ENCODE data around the gene TCF12.

Gene TCF12

DNA sequence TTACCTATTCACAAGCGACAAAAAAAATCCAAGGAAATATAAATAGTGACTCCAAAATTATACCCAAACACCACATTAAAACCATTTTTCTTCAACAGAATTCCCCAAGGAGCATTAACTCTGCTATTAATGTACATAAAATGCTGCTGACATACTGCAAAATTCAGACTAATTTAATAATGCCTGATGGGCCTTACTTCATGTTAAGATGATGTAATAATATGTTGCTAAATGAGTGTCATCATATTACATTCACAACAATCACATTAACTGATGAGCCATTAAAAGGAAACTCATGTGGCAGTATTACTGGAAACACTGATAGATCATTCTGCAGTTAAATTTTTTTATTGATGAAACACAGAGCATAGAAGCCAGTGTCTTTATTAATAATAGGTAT, 253.0 kb downstream of the TCF12 start:
- H2AK5ac ChIP-seq (ENCODE audit: low read depth, low read length), result no peak overlapping the region
- no peaks in the 10 kb centered on the region for H3K9me3 ChIP-seq (replicated peaks in 1 of 2; ENCODE audit: control insufficient read depth in 2 of 2, insufficient read depth in 1 of 2, low read depth in 1 of 2, low read length in 2 of 2)
- no peak overlapping the region for H3K14ac ChIP-seq (ENCODE audit: low read length)
- DNase-seq (ENCODE audit: low spot score), result no peak
- H3K79me1 ChIP-seq (ENCODE audit: low read depth, low read length), result no peaks in the 10 kb centered on the region
- H2AFZ ChIP-seq (ENCODE audit: low read length), result no peak overlapping the region
- H3K9ac ChIP-seq (ENCODE audit: low read depth, low read length, poor library complexity), result no peak overlapping the region
- H3K4me1 ChIP-seq (ENCODE audit: control insufficient read depth in 2 of 2, insufficient read depth in 1 of 2, low read depth in 1 of 2, low read length in 2 of 2), result no peaks in the 10 kb centered on the region
- no peaks in the 10 kb centered on the region for H3K27me3 ChIP-seq (ENCODE audit: control insufficient read depth in 3 of 3, insufficient read depth in 3 of 3, low read depth in 1 of 3, low read length in 3 of 3)
- no peak overlapping the region for H2BK5ac ChIP-seq (ENCODE audit: low read length)
- H2BK15ac ChIP-seq (ENCODE audit: low read length), result no peak overlapping the region
- H3K18ac ChIP-seq (ENCODE audit: low read length), result no peak overlapping the region
- H4K91ac ChIP-seq (ENCODE audit: low read depth, low read length, poor library complexity), result no peak overlapping the region
- no peak overlapping the region for H3K4me3 ChIP-seq (ENCODE audit: low read length in 2 of 2)
- H2BK12ac ChIP-seq (ENCODE audit: low read length), result no peak overlapping the region
- no peak overlapping the region for H3K4ac ChIP-seq (ENCODE audit: low read length)
- H2BK120ac ChIP-seq (ENCODE audit: low read depth, low read length), result no peak overlapping the region
- 100% methylated on average over 1 of the region's 1 CpG; no CpG with 5 or more reads in 1 of the 2 donors for WGBS, 2 donors (ENCODE audit: extremely low coverage in 2 of 2, insufficient read length in 2 of 2, insufficient replicate concordance in 1 of 2)
- H3K4me2 ChIP-seq (ENCODE audit: insufficient read depth, low read length, poor library complexity, severe bottlenecking), result no peak overlapping the region
- H4K8ac ChIP-seq (ENCODE audit: low read depth, low read length), result no peak overlapping the region
- peaks cover 2 to 65% of the 10 kb centered on the region in 2 donors for H3K36me3 ChIP-seq (replicated peaks in 1 of 2; ENCODE audit: control insufficient read depth in 2 of 2, insufficient read depth in 2 of 2, low read length in 2 of 2)
- H3K23ac ChIP-seq (ENCODE audit: low read depth, low read length, poor library complexity), result no peak overlapping the region
- H3K27ac ChIP-seq (replicated peaks; ENCODE audit: low read length), result no peak overlapping the region

DNA sequence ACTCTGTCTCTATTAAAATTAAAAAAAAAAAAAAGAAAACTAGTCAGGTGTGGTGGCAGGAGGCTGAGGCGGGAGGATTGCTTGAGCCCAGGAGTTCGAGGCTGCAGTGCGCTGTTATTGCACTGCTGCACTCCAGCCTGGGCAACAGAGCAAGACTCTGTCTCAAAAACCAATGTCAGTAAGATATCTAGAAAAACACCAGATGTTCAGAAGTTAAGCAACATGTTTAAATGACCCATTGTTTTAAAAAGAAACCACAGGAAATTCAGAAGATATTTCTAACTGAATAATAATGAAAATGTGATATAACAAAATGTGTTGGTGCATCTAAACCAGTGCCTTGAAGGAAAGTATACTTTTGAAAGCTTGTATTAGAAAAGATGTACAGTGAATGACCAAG, 254.5 kb downstream of the TCF12 start:
- no peak overlapping the region for H3K23ac ChIP-seq (ENCODE audit: low read depth, low read length, poor library complexity)

DNA sequence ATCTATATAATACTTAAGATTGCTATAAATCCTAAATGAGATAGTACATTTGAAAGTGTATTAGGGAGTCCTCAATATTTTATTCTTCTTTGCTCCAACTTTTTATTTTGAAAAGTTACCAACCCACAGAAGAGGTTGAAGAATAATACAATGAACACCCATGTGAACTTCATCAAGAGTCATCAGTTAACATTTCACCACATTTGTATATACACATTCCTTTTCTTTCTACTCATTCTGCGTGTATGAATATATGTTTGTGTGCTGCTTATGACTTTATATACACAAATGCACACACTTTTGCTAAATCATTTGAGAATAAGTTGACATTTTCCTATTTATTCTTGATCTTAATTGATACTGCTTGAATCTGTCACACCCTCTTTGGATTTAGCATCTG, 264.6 kb downstream of the TCF12 start:
- DNase-seq (ENCODE audit: low spot score), result no peak

More for the DNA sequence above, 254.5 kb downstream of the TCF12 start:
- Histone ChIP-seq H3K79me1 (ENCODE audit: low read depth, low read length) (no peaks in the 10 kb centered on the region), H2BK15ac (ENCODE audit: low read length) (no peak overlapping the region), H3K27me3 (ENCODE audit: control insufficient read depth in 3 of 3, insufficient read depth in 3 of 3, low read depth in 1 of 3, low read length in 3 of 3) (no peaks in the 10 kb centered on the region), H3K9ac (ENCODE audit: low read depth, low read length, poor library complexity) (no peak overlapping the region), H2AK5ac (ENCODE audit: low read depth, low read length) (no peak overlapping the region), H2BK12ac (ENCODE audit: low read length) (no peak overlapping the region), H2AFZ (ENCODE audit: low read length) (no peak overlapping the region), H3K9me3 (replicated peaks in 1 of 2; ENCODE audit: control insufficient read depth in 2 of 2, insufficient read depth in 1 of 2, low read depth in 1 of 2, low read length in 2 of 2) (no peaks in the 10 kb centered on the region), H3K27ac (replicated peaks; ENCODE audit: low read length) (no peak overlapping the region), H3K4me2 (ENCODE audit: insufficient read depth, low read length, poor library complexity, severe bottlenecking) (no peak overlapping the region), H3K4ac (ENCODE audit: low read length) (no peak overlapping the region), H3K4me1 (ENCODE audit: control insufficient read depth in 2 of 2, insufficient read depth in 1 of 2, low read depth in 1 of 2, low read length in 2 of 2) (no peaks in the 10 kb centered on the region), H2BK5ac (ENCODE audit: low read length) (no peak overlapping the region), H4K91ac (ENCODE audit: low read depth, low read length, poor library complexity) (no peak overlapping the region), H3K36me3 (replicated peaks in 1 of 2; ENCODE audit: control insufficient read depth in 2 of 2, insufficient read depth in 2 of 2, low read length in 2 of 2) (peaks cover 0 to 57% of the 10 kb centered on the region in 2 donors), H2BK120ac (ENCODE audit: low read depth, low read length) (no peak overlapping the region), H4K8ac (ENCODE audit: low read depth, low read length) (no peak overlapping the region), H3K18ac (ENCODE audit: low read length) (no peak overlapping the region), H3K14ac (ENCODE audit: low read length) (no peak overlapping the region), H3K4me3 (ENCODE audit: low read length in 2 of 2) (no peak overlapping the region)
- no peak for DNase-seq (ENCODE audit: low spot score)
- WGBS, 2 donors (ENCODE audit: extremely low coverage in 2 of 2, insufficient read length in 2 of 2, insufficient replicate concordance in 1 of 2), result no CpG with 5 or more reads among the region's 3 CpGs

DNA sequence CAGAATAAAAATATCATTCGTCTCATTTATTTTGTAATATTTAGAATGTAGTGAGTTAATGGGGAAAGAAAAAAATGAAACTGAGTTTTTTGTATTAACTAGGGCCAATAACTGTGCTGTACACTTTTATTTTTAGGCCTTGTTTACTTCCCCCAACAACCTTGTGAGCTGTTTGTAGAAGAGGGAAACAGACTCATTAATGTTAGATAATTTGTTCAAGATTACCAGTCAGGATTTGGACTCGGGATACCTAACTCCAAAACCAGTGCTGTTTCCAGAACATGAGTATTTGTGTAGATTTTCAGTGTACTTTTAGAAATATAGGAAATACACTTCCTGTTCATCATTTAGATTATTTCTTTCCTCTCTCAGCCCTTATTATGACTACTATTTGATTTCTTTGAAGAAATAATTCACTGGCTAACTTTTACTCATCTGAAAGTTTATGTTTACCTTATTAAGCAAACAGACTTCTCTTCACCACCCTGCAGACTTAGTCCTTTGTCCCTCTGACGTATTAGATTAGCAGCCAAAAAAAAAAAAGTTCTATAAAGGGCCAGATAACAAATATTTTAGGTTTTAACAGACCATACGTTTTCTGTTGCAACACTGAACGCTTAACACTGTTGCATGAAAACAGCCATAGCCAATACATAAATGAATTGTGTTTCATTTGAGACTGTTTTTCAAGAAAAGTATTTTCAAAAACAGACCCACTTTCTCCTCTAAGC, 265.3 kb downstream of the TCF12 start:
- H3K4me3 ChIP-seq (ENCODE audit: low read length in 2 of 2), result no peak overlapping the region
- H3K79me1 ChIP-seq (ENCODE audit: low read depth, low read length), result peaks cover 2% of the 10 kb centered on the region
- H3K36me3 ChIP-seq (replicated peaks in 1 of 2; ENCODE audit: control insufficient read depth in 2 of 2, insufficient read depth in 2 of 2, low read length in 2 of 2), result peaks cover 3 to 27% of the 10 kb centered on the region in 2 donors
- H3K9me3 ChIP-seq (replicated peaks in 1 of 2; ENCODE audit: control insufficient read depth in 2 of 2, insufficient read depth in 1 of 2, low read depth in 1 of 2, low read length in 2 of 2), result peaks cover 3 to 12% of the 10 kb centered on the region in 2 donors
- no peak overlapping the region for H2AFZ ChIP-seq (ENCODE audit: low read length)
- no peaks in the 10 kb centered on the region for H3K4me1 ChIP-seq (ENCODE audit: control insufficient read depth in 2 of 2, insufficient read depth in 1 of 2, low read depth in 1 of 2, low read length in 2 of 2)
- no peak overlapping the region for H2AK5ac ChIP-seq (ENCODE audit: low read depth, low read length)
- H3K9ac ChIP-seq (ENCODE audit: low read depth, low read length, poor library complexity), result no peak overlapping the region
- no peak overlapping the region for H2BK12ac ChIP-seq (ENCODE audit: low read length)
- no peaks in the 10 kb centered on the region for H3K27me3 ChIP-seq (ENCODE audit: control insufficient read depth in 3 of 3, insufficient read depth in 3 of 3, low read depth in 1 of 3, low read length in 3 of 3)
- H3K4ac ChIP-seq (ENCODE audit: low read length), result no peak overlapping the region
- no peak overlapping the region for H3K4me2 ChIP-seq (ENCODE audit: insufficient read depth, low read length, poor library complexity, severe bottlenecking)
- no peak overlapping the region for H3K18ac ChIP-seq (ENCODE audit: low read length)
- no peak overlapping the region for H3K23ac ChIP-seq (ENCODE audit: low read depth, low read length, poor library complexity)
- 100% methylated on average over 1 of the region's 5 CpGs; no CpG with 5 or more reads in 1 of the 2 donors for WGBS, 2 donors (ENCODE audit: extremely low coverage in 2 of 2, insufficient read length in 2 of 2, insufficient replicate concordance in 1 of 2)
- H2BK15ac ChIP-seq (ENCODE audit: low read length), result no peak overlapping the region
- no peak overlapping the region for H2BK5ac ChIP-seq (ENCODE audit: low read length)
- H2BK120ac ChIP-seq (ENCODE audit: low read depth, low read length), result no peak overlapping the region
- no peak overlapping the region for H4K8ac ChIP-seq (ENCODE audit: low read depth, low read length)
- H3K14ac ChIP-seq (ENCODE audit: low read length), result no peak overlapping the region
- H3K27ac ChIP-seq (replicated peaks; ENCODE audit: low read length), result no peak overlapping the region
- no peak for DNase-seq (ENCODE audit: low spot score)
- no peak overlapping the region for H4K91ac ChIP-seq (ENCODE audit: low read depth, low read length, poor library complexity)

More for the DNA sequence above, 264.6 kb downstream of the TCF12 start:
- Histone ChIP-seq H3K4ac (ENCODE audit: low read length) (no peak overlapping the region), H3K23ac (ENCODE audit: low read depth, low read length, poor library complexity) (no peak overlapping the region), H3K4me2 (ENCODE audit: insufficient read depth, low read length, poor library complexity, severe bottlenecking) (no peak overlapping the region), H3K36me3 (replicated peaks in 1 of 2; ENCODE audit: control insufficient read depth in 2 of 2, insufficient read depth in 2 of 2, low read length in 2 of 2) (peaks cover 3 to 27% of the 10 kb centered on the region in 2 donors), H2BK15ac (ENCODE audit: low read length) (no peak overlapping the region), H3K27me3 (ENCODE audit: control insufficient read depth in 3 of 3, insufficient read depth in 3 of 3, low read depth in 1 of 3, low read length in 3 of 3) (no peaks in the 10 kb centered on the region), H2AK5ac (ENCODE audit: low read depth, low read length) (no peak overlapping the region), H3K27ac (replicated peaks; ENCODE audit: low read length) (no peak overlapping the region), H2BK120ac (ENCODE audit: low read depth, low read length) (no peak overlapping the region), H3K14ac (ENCODE audit: low read length) (no peak overlapping the region), H3K4me3 (ENCODE audit: low read length in 2 of 2) (no peak overlapping the region), H3K4me1 (ENCODE audit: control insufficient read depth in 2 of 2, insufficient read depth in 1 of 2, low read depth in 1 of 2, low read length in 2 of 2) (no peaks in the 10 kb centered on the region), H2AFZ (ENCODE audit: low read length) (no peak overlapping the region), H4K8ac (ENCODE audit: low read depth, low read length) (no peak overlapping the region), H3K79me1 (ENCODE audit: low read depth, low read length) (peaks cover 2% of the 10 kb centered on the region), H4K91ac (ENCODE audit: low read depth, low read length, poor library complexity) (no peak overlapping the region), H3K9ac (ENCODE audit: low read depth, low read length, poor library complexity) (no peak overlapping the region), H2BK12ac (ENCODE audit: low read length) (no peak overlapping the region), H3K18ac (ENCODE audit: low read length) (no peak overlapping the region), H3K9me3 (replicated peaks in 1 of 2; ENCODE audit: control insufficient read depth in 2 of 2, insufficient read depth in 1 of 2, low read depth in 1 of 2, low read length in 2 of 2) (peaks cover 3 to 12% of the 10 kb centered on the region in 2 donors), H2BK5ac (ENCODE audit: low read length) (no peak overlapping the region)
- WGBS, 2 donors (ENCODE audit: extremely low coverage in 2 of 2, insufficient read length in 2 of 2, insufficient replicate concordance in 1 of 2), result no CpG with 5 or more reads among the region's 1 CpG

Measured in neuronal stem cell (in vitro differentiated cells).